Jurkat, Clone E6-1 (cell line): ENCODE data around the gene BTBD17. TPM values are rescaled to one million over a fixed set of nuclear protein-coding genes. Genes with fewer than 3 reads are reported as not detected.
"Not testable (repeated sequence)": the region's sequence is repeated elsewhere in the genome, so short reads cannot be mapped to it uniquely, and the experiment has no call there.

Experiments used
- DNase-seq: peaks from one replicate; pipeline ENCODE4 v3.0.0-alpha.2; 2011; ENCODE audit warnings: low read depth, low spot score
- H3K4me3 ChIP-seq: 2 replicates; pipeline ENCODE4 v1.5.1; 2011; ENCODE audit warnings: mild to moderate bottlenecking, low read length, control low read depth, moderate library complexity
- polyA plus RNA-seq: library from polyadenylated mRNA; unstranded; fragments of >200 nt; gene quantifications from one replicate; pipeline ENCODE4 v1.2.1, GENCODE V29; 2012; ENCODE audit warnings: missing spikeins; ENCODE audit not compliant: insufficient read length, insufficient read depth

BTBD17 gene
- not detected for polyA plus RNA-seq

DNA sequence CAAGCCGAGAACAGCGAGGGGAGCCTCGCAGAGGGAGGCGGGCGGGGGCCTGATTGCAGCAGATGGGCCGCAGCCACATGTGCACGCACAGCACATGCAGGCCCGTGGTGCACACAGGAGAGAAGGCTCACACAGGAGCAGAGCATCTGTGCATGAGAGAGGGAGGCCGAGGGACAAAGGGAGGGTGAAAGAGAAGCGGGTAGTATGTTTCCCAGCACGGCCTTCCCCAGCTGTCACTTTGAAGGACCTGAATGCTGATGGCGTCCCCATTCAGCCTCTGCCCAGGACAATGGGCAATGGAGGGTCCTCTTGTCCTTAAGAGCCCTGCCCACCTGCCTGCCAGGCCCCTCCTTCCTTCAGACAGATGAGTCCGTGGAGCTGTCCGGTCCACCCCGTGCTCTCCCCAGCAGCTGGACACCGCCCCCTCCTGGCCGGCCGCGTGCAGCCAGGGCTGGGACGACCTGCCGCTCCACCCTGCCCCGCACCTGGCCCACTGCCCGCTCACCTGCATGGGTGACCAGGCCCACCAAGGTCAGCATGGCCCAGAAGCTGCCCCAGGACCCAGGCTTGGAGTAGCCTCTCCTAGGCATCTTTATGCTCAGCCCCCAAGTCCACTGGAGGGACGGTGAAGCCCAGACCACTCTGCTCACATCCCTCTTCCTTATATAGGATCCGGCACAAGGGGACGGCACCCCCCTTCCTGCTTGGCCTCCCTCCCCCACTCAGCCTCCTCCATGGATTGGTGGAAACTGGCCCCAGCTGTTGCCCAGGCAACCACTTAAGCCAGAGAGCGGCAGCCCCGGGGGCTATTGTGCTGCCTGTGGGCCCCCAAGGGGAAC, at the start of gene BTBD17:
TSS of gene BTBD17 (minus strand) at position 639 of the 839 bp plus-strand sequence. CDS start at position 590, 49 bp downstream.
- H3K4me3 ChIP-seq = no peak within 1 kb of the TSS
- no peak for DNase-seq

DNA sequence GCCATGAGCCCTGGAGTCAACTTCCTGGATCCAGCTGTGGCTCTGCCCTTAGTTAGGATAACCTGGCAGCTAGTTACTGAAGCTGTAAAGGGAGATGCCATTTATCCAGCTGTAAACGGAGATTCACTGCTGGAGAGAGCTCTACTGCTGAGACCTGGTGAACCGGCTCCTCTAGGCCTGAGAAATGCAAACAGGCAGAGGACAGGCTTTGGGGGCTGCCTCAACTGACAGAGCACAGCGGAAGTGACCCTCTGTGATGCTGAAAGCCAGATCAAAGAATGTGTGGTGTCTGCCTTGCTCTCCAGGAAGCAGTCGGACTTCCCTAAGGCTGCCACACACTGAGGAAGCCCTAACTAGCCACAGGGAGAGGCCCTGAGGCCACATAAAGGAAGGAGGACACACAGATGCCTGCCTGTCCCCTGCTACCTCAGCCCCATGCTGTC, 48.4 kb upstream of the BTBD17 start:
- peak; percentile 4 for DNase-seq
- no peak overlapping the region for H3K4me3 ChIP-seq

GRCh38 chr17:74408815-74409214, 47.1 kb upstream of the BTBD17 start:
- DNase-seq = no peak

GRCh38 chr17:74408262-74408661, 46.6 kb upstream of the BTBD17 start:
- no peak for DNase-seq

More at GRCh38 chr17:74408815-74409214, 47.1 kb upstream of the BTBD17 start:
- no peak overlapping the region for H3K4me3 ChIP-seq

DNA sequence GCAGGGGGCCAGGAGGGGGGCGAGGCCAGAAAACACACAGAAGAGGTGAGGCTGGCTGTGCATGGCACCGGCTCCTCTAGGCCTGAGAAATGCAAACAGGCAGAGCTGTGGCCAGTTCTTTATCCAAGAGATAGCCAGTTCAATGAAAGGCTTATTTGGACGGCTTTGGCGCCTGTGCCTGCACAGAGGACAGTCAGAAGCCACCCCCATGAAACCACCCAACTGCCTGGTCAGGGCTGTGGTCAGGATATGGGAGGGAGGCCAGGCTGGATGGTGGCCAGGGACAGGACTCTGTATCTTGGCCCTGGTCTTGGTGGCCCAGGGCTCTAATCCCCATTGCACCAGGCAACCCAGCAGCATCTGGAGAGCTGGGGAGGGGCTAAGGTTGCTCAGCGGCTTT, 45.7 kb upstream of the BTBD17 start:
- DNase-seq = no peak
- H3K4me3 ChIP-seq = no peak overlapping the region

More at GRCh38 chr17:74408262-74408661, 46.6 kb upstream of the BTBD17 start:
- no peak overlapping the region for H3K4me3 ChIP-seq

DNA sequence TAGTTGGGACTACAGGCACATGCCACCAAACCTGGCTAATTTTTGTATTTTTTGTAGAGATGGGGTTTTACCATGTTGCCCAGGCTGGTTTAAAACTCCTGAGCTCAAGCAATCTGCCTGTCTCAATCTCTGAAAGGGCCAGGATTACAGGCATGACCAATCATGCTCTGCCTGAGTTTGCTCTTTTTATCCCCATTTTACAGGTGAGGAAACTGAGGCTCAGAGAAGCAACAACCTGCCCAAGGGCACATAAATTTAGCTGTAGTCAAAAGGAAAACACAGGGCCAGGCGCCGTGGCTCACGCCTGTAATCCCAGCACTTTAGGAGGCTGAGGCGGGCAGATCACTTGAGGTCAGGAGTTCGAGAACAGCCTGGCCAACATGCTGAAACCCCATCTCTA, 43.6 kb upstream of the BTBD17 start:
- not testable (repeated sequence) for DNase-seq, H3K4me3 ChIP-seq

GRCh38 chr17:74404789-74405188, 43.1 kb upstream of the BTBD17 start:
- no peak overlapping the region for H3K4me3 ChIP-seq
- DNase-seq = no peak

GRCh38 chr17:74404218-74404617, 42.5 kb upstream of the BTBD17 start:
- DNase-seq = no peak
- no peak overlapping the region for H3K4me3 ChIP-seq

- DNase-seq = peak; percentile 7
- H3K4me3 ChIP-seq = no peak overlapping the region
These were observed 42.0 kb upstream of the BTBD17 start for GRCh38 chr17:74403512-74404137.

GRCh38 chr17:74402048-74402447, 40.4 kb upstream of the BTBD17 start:
- no peak for DNase-seq
- H3K4me3 ChIP-seq = no peak overlapping the region

GRCh38 chr17:74396567-74396966, 34.9 kb upstream of the BTBD17 start:
- H3K4me3 ChIP-seq = no peak overlapping the region

GRCh38 chr17:74394977-74395376, 33.3 kb upstream of the BTBD17 start:
- no peak for DNase-seq

More at GRCh38 chr17:74396567-74396966, 34.9 kb upstream of the BTBD17 start:
- DNase-seq = no peak

GRCh38 chr17:74394275-74394950, 32.7 kb upstream of the BTBD17 start:
- DNase-seq = no peak
- H3K4me3 ChIP-seq = no peak overlapping the region

More at GRCh38 chr17:74394977-74395376, 33.3 kb upstream of the BTBD17 start:
- H3K4me3 ChIP-seq = no peak overlapping the region

GRCh38 chr17:74393346-74393942, 31.8 kb upstream of the BTBD17 start:
- H3K4me3 ChIP-seq = no peak overlapping the region

GRCh38 chr17:74392848-74393247, 31.2 kb upstream of the BTBD17 start:
- DNase-seq = peak; percentile 38
- H3K4me3 ChIP-seq = no peak overlapping the region

More at GRCh38 chr17:74393346-74393942, 31.8 kb upstream of the BTBD17 start:
- DNase-seq = no peak

- no peak for DNase-seq
- H3K4me3 ChIP-seq = no peak overlapping the region
These were observed 30.1 kb upstream of the BTBD17 start for GRCh38 chr17:74391771-74392170.

DNA sequence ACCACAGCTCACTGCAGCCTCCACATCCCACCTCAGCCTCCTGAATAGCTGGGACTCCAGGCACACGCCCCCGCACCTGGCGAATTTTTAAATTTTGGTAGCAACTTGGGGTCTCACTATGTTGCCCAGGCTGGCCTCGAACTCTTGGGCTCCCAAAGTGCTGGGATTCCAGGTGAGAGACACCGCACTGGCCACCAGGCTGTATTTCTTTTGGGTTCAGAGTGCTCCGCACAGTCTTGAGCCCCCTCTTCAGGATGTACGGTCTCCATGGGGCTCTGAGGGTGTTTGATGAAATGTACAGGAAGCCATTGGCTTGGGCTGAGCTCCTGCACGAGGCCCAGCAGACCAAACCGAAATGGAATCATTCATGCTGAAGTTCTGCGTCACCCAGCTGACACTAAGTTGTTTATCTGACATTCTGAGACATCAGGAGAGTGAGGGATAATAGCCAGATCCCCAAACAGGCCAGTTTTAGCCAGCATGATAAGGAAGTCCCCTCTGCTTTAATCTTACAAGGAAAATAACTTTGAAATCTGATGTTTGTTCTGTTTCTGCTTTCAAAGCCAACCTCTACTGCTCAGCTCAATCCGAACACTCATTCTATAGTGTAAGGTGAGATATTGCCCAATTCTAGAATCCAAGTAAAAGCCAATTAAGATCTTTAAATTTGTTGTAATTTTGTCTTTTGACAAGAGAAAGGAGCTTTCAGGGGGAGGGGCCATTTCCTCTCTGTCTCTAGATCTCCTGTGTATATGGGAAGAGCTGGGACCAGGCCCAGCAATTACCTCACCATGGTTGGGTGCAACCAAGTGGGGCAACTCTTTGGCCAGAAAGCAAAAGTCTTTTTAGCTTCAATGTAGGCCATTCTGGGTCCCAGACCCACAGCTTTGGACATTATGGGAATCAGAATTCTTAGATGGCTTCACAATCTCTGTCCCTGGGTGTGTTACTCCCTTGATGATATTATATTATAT, 29.3 kb upstream of the BTBD17 start:
- H3K4me3 ChIP-seq = no peak overlapping the region
- no peak for DNase-seq
